ENCODE measurements around the gene PTGER1.

Gene PTGER1

DNA sequence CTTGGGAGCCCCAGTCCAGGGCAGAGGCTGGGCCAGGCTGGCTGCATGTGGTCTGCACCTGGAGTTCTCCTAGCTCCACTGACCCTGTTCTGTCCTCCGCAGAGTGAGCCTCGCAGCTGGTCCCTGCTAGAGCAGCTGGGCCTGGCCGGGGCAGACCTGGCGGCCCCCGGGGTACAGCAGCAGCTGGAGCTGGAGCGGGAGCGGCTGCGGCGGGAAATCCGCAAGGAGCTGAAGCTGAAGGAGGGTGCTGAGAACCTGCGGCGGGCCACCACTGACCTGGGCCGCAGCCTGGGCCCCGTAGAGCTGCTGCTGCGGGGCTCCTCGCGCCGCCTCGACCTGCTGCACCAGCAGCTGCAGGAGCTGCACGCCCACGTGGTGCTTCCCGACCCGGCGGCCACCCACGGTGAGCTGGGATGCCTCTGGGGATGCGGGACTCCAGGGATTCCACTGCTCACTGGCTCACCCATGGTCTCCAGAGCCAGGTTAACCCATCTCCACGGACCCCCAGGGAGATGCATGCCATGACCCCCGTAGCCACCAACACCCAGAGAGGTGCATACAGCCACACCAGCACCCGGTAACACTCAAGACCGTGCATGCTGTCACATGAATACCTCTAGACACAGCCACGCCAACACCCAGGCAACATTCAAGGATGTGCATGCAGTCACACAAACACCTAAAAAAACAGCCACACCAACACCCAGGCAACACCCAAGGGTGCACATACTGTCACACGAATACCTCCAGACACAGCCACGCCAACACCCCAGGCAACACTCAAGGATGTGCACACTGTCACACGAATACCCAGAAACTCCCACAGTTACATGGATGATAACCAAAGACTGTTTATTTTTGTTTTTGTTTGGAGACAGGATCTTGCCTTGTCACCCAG lies 33.9 kb downstream of the PTGER1 start:
- no peak for DNase-seq

DNA sequence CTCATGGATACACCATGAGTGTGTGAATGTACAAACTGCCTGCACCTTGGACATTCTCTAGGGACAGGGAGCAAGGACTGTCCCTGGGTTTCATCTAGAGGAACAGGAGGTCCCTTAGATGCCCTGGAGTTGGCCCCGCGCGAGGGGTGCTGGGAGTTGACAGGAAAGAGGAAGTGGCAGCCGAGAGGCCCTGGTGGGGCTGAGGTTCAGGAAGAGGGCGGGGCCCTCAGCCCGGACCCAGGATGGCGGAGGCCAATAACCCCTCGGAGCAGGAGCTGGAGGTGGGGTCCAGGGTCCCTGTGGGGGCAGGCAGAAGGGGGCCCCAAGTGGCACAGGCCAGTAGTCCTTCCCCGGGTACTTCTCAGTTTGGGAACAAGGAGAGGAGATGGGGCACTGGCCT lies 35.1 kb downstream of the PTGER1 start:
- peak; percentile 53 to 74 (median 67) for DNase-seq

DNA sequence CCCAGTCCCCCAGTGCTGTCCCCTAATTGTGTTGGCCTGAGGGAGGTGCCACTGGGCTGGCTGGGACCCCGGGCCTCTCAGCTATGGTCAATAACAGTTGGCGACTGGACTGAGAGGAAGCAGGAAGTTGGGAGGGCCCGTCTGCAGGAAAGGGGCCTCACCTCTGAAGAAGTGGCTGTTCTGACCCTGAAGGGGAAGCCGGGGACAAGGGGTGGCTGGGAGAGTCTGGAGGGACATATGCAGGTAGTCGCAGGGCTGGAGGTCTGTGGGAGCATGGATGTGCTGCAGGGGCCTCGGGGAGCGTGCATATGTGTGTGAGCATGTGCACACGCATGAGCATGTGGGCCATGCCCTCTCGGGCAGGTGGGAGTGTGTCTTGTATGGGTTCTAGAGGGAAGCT lies 36.1 kb downstream of the PTGER1 start:
- no peak for DNase-seq

DNA sequence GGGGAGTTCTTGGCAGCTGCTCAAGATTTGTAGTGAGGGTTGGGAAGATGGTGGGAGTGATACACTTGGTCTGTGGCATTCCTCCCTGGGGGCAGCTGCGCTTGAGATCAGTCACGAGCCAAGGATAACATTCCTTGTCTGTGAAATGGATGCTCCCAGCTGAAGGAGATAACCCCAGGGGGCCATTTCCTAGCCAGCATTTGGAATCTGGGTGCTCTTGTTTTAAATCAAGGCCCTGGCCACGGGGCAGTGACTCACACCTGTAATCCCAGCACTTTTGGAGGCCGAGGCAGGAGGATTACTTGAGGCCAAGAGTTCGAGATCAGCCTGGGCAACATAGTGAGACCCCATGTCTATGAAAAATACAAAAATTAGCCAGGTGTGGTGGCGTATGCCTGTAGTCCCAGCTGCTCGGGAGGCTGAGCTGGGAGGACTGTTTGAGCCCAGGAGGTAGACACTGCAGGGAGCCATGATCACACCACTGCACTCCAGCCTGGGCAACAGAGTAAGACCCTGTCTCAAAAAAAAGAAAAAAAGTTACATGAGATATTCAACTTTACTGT lies 37.5 kb downstream of the PTGER1 start:
- no peak for DNase-seq

DNA sequence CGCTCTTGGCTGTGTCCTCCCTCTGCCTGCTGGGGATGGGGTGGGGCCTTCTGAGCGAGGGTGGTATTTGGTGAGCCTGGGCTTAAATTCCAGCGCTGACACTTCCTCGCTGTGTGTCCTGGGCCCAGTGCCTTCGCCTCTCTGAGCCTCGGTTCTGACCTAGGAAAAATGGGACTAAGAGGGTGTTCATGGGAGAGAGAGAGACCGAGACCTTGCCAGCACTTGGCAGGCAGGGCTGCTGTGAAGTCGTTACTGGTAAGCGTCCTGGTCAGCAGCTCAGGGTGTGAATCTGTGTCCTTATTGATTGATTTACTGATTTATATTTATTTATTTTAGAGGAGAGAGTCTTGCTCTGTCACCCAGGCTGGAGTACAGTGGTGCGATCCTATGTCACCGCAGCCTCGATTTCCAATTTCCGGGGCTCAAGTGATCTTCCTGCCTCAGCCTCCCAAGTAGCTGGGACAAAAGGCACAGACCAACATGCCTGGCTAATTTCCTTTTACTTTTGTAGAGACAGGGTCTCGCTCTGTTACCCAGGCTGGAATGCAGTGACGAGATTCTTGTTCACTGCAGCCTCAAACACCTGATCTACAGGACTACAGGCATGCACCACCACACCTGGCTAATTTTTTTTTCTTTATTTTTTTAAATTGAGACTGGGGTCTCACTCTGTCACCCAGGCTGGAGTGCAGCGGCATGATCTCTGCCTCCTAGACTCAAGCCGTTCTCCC lies 39.7 kb downstream of the PTGER1 start:
- DNase-seq: no peak

DNA sequence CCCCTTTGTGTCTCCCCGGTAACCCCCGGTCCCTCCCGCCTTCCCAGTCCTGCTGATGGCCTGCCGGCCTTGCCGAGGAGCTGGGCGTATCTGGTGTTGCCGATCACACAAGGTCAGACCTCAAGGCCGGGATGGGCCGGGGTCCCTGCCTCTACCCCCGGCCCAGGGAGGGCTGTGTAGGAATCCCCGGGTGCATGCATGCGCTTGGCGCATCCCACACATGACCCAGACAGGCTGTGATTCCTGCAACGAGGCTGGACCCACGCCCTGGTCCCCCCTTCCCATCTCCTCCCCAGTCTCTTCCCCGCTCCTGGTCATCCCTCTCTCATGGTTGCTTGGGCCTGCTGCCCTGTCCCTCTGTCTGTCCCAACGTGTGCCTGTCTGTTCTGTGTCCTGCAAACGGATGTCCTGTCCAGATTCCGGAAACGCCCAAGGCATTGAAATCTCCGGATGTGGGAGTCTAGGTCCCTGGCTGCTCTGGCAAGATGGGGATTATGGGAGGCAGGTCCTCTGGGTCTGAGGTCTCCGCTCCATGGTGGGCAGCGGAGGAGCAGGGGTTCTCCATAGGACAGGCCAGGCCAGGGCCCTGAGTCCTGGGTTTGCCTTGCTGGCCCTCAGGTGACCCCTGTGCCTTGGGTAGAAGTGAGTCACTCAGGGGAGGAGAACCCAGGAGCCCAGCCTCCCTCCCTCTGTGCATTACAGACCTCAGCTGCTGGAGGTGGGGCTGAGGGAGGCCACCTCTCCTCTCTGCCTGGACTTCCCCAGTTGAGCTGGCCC lies 40.4 kb downstream of the PTGER1 start:
- DNase-seq: no peak

DNA sequence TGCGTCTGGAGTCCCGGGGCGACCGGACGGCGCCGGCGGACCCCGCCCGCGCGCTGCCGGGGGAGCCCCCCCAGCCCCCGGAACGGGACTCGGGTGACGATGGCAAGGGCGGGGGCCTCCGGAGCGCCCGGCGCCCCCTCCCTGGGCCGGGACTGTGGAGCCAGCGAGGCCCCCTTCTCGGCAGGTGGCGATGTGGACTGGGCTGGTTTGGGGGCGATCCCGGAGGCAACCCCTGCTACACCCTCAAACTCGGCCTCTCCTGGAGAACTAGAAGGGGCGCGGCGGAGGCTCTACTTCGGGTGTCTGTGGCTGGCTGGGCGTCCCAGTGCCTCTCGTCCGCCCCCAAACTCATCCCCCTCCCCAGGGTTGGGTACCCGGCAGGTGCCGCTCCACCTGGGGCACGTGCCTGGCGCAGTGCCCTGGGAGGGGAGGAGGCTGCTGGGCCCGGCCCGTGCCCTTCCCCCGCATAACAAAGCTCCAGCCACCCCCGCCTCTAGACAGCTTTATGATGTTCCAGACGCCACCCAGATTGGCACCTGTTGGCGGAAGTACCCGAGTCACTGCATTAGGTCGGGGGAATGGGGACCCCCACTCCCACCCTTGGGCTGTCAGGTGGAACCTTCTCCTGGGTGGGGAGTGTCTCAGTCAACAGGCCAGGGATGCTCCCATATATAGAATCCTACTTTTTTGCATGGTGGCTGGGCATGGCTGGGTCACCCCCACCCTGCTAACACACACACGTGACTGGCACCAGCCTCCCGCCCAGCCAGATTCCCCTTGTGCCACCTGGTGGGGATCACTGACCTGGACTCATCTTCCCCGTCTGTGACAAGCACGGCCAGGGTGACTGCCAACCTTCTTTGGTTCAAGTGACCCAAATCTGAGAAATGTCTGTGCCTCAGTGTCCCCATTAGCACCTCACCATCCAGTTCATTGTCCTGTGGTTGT lies 41.3 kb downstream of the PTGER1 start:
- peak; percentile 42 to 57 (median 54) for DNase-seq

DNA sequence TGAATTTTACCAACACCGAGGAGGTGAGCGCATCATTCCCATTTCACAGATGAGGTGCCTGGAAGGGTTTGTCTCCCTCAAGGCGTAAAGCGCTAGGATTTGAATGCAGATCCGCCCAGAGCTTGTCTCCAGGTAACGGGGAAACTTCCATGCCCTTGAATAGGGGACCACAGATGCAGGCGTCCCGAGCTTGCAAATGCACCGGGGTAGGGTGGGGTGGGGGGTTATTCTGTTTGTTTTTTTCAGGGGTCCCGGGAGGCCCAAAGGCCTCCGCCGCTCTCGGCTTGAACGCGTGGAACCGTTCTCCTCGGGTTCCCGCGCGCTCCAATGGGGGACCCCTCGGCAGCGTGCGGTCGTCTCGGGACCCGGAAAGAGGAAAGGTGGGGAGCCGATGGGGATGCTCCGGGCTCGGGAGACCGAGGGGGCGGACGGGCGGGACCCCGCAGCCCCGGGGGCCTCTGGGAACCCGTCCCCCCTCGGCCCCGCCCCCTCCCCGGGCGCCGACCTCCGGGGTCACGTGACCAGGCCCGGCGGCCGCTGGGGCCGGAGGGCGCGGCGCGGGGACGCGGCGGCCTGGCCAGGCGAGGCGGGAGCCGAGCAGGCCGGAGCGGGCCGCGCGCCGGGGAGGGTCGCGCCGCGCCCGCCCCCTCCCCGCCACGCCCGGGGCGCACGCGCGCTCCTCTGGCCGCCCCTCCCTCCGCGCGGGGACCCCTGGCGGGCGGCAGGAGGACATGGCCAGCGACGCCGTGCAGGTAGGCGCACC lies 42.2 kb downstream of the PTGER1 start, which contains the start of gene PKN1:
Gene PKN1, plus strand, starts transcription at position 516 of the 763 bp plus-strand sequence. Its CDS starts 216 bp downstream, at position 732.
- DNase-seq: peak in 3 of 6 experiments; percentile 20 to 41 (median 32)

DNA sequence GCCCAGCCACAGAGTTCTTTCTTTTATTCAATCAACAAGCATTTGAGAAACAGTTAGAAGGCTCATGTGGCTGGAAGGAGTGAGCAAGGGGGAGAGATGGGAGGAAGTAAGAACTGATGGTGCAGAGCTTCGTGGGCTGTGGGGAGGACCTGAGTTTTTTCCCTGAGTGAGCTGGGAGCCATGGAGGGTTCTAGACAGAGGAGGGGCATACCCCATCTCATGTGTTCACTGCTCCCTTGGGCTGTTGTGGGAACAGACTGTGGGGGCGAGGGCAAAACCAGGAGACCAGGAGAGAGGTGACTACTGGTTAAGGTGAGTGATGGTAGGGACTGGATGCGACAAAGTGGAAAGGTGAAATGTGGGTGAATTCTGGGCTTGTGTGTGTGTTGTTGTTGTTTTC lies 44.4 kb downstream of the PTGER1 start:
- DNase-seq: no peak

DNA sequence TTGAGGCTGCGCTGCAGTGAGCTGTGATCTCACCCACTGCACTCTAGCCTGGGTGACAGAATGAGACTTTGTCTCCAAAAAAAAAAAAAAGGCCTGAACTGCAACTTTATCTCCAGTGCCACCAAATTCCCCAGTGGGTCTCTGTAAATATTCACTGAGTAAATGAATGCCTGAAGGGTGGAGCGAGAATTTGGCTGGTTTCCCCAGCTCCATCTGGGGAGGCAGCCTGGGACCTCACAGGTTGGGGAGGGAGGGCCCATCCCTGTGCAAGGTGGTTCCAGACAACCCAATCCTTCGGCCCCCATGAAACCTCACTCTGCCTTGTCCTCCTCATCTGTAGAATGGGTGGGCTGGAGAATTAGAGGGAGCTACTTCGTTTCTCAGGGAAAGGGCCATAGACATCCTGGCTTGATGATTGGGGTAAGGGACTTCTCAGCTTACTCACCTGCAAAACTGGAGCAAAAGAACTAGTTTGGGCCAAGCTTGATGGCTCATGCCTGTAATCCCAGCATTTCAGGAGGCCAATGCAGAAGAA lies 46.2 kb downstream of the PTGER1 start:
- no peak for DNase-seq

DNA sequence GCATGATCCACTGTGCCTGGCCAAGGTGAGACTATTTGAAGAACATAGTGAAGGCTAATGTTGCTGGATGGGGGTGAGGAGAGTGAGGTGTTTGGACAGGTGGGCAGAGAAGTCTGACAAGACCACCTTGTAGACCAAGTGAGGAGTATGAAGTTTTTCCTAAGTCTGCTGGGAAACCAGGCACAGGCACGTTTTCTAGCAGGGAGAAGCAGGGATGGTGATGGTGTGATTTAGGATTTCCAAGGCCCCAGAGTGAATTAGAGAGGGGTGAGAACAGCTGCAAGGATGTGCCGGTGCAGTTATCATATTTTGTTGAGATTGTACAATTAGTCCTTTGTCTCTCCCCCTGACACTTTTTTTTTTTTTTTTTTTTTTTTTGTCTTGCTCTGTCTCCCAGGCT lies 47.7 kb downstream of the PTGER1 start:
- DNase-seq: no peak

DNA sequence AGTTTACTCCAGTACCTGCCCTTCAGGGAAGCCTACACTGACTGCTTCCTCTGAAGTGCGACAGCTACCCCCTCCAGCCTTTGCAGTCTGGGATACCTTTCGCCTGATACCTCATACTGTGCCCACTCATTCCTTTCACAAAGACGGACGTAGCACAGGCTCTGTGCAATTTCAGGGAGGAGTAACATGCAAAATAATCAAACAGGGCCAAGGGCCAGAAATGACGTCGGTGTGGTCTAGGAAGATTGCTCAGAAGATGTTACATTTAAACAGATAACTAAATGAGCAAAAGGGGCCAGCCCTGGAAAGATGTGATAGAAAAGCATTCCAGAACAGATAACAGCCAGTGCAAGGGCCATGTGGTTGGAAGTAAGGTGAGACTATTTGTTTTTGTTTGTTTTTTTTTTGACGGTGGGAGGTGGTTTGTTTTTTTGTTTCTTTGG lies 49.4 kb downstream of the PTGER1 start:
- DNase-seq: no peak

Data from stimulated activated naive CD4-positive, alpha-beta T cell (primary cell).